Kidney capillary endothelial cell (primary cell): ENCODE data around the gene SPNS3.

Experiments
- DNase-seq: peaks from one replicate; pipeline ENCODE4 v3.0.0-alpha.2; 2018; ENCODE audit warnings: low spot score

The SPNS3 gene

DNA sequence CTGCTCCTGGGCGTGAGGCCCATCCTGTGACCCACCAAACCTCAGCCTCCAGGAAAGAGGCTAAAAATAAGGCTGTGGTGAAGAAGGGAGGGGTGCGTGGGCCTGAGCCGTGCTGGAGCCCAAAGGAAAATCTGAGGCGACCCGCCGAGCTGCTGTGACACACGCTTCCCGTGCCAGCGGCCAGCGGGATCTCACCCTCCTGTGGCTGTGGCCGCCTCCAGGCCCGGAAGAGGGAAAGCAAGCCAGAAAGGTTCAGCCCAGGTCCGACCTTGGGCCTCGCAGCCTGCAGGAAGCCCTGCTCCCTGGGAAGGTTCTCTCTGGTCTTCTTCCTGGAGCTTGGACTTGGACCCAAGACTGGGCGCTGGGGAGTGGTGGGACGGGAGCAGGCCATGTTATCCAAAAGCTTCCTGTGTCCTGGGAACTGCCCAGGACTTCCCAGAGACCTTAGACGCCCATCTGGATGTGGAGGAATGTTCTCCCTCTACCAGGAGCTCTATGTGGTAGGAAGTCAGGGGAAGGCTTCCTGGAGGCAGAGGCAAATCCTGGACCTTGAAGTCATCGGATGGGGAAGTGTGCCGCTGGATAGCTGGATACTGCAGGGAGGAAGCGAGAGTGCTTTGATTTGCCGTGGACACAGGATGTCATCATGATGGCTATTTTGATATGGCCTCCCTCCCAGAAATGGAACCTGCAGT is 76.3 kb downstream of the SPNS3 start:
- peak; percentile 81 for DNase-seq

DNA sequence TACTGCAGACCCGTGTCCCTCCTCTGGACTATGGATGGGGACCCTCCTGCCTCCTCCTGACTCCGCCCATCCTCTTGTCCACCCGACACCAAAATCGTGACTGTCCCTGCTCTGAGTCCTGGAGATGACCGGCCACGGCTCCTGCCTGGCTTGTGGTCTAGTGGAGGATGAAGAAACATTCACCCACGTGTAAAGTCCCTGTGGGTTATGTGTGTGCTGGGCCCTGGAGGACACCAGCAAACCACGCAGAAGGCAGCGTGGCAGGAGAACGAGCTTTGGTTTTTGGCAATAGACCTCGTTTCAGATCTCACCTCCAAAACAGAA is 76.8 kb downstream of the SPNS3 start:
- DNase-seq, result no peak

DNA sequence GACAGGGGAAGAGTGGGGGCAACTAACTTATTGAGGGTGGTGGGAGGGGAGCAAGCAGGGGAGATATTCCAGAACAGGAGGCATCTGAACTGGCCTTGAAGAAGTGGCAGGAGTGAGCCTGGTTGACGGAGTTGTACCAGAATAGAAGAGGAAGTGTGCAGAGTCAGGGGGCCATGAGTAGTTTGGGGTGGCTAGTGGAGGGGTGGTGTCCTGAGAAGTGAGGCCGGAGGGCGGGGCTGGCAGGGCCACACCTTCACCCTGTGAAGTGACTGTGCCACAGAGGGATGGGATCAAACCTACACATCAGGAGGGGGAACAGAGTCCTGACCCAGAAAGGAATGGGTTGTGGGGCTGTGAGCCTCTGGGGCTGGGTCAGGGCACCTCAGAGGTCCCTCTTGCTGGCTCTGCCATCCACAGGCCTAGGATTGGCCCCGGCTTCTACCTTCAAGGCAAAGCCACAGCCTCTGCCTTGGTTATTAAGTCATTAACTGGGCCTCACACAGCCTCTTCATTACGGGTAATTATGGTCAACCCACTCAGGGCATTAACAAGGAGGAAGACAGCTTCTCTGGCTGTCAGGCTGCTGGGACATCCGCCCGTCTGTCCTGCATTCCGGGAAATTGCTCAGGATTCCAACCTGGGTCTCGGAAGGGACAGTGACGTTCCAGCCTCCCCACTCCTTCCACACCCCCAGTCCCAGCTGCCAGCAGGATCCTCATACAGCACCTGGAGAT is 77.6 kb downstream of the SPNS3 start:
- DNase-seq, result no peak

DNA sequence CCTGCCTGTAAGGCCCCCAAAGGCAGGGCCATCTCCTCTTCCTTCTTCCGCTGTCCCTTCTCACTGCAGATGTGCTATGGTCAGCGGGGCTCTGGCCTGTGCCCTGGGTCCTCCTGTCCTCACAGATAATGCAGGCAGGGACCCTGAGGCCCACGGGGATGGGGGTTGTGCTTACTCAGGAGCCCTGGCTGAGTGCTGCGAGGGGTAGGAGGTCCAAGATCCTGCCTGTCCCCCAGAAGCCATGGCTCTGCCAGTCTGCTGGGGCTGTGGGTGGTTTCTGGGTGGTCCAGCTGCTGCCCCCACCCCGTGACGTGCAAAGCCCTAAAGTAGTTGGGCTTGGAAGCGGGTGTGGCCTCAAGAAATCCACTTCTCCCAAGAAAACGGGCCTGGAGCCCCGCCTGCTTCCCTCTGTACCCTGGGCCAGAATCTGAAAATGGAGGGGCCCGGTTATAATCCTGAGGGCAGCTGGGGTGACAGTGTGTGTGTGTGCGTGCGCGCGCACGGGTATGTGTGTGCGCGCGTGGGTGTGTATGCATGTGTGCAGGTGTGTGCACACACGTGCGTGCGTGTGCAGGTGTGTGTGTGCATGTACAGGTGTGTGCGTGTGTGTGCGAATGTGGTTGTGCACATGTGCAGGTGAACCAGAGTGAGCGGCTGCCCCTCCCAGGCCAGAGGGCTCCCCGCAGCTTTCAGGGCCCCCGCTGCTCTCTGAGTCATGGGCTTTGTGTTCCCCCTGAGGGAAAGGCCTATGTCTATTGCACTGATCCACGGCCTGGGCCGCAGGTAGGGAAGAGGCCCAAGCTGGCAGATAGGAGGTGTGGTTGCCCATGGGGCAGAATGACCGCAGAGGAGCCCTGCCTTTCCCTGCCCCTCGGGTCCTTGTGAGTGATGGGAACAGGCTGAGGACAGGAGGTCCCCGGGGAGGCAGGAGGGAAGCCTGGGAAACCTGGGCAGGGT is 78.7 kb downstream of the SPNS3 start:
- DNase-seq, result no peak

DNA sequence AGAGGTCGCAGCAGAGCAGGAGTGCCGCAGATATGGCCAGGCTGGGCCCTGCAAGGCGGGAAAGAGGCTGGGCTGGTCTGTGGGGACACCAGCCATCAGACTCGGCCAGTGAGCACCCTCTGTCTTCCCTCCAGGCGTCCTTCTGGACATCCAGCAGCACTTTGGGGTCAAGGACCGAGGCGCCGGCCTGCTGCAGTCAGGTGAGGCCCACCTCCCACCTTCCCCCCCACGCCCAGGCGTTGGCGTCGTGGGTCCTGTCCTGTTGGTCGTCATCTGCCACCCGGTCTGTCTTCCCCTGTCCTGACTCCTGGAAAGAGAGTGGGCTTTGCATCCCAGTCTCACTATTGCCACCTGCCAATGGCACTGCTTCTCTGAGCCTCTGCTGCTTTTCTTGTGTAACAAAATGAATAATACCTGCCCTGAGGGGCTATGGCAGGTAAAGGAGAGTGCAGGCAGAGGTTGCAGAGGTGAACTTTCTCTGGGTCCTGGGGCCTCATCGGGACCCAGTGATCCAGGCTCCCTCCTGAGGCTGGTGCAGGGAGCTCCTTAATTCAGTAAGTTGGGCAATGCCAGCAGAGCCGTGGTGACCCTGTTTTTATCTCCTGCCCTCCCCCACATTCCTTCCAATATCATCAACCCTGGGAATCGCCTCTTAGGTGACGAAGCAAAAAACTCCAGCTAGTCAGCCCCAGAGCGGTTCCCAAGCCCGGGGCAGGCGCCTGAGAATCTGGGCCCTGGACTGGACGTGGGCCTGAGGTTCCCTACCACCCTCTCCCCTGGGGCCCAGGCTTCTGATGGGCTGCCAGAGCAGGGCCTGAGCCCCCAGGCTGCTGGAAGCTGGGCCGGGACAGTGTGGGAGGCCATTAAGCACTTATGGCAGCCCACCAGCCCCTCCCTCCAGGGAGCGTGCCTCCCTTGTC is 79.6 kb downstream of the SPNS3 start:
- no peak for DNase-seq

DNA sequence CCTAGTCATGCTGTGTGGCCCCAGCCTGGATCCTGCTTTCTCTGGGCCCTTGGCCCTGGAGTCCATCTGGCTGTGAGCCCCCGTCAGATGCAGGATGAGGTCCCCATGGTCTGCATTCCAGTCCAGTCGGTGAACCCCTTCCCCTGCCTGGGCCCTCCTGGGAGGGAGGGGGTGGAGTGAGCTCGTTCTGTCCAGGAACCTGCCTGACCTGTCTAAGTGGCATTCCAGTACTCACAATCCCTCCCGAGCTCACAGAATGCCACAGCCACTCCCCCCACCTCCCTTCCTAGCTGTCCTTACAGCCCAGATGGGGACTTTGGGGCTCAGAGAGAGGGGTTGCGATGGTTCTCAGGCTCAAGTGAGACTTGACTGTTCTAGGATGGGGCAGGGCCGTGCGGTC is 80.5 kb downstream of the SPNS3 start:
- DNase-seq, result no peak

DNA sequence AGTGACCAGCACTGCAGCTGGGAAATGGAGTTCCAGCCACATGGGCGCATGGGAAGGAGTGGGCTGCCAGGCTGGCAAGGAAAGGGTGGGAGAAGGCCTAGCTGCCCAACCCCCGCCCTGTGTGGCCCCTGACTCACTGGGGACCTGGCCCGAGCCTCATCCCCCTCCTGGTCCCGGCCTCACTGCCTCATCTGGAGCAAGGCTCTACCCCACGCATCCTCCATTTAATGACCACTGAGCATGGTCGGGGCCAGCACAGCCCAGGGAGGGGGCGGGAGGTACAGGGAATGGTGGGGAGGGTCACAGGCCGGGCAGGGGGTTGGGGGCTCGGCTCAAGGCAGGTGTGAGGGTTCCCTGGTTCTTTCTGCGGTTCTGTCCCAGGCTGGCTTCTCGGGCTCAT is 81.0 kb downstream of the SPNS3 start:
- DNase-seq, result no peak

DNA sequence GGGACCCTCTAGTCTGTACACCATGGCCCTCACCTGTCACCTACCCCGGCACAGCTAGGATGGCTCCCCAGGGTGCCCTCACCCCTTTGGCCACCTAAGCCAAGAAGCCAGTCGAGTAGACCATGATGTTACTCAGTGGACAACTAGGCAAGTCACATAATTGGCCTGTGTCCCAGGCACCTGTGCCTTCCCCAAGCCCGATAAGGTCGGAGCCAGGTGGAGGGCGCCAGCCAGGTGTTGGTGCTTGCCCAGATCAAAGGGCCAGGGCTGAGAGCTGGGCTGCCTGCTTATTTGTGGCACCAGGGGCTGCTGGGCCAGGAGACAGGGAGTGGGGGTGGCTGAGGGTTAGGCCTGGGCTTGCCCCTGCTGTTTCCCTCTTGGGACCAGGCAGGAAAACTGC is 81.8 kb downstream of the SPNS3 start:
- no peak for DNase-seq

DNA sequence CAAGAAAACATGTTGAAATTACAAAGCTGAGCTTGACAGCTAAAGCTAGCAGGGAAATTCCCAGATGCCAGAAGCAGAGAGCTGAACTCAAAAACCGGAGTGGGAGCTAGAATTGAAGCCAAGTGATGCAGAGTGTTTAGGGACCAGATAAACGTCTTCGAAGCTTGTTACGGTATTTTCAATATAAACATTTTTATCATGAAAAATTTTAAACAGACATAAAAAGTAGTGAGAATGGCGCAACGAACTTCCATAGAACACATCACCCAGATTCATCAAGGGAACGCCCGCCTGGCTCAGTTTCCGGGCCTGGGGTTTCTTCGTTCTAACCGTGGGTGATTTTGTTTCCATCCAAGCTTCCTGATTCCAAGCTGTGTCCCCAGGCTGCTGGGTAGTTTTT is 83.0 kb downstream of the SPNS3 start:
- DNase-seq, result no peak

DNA sequence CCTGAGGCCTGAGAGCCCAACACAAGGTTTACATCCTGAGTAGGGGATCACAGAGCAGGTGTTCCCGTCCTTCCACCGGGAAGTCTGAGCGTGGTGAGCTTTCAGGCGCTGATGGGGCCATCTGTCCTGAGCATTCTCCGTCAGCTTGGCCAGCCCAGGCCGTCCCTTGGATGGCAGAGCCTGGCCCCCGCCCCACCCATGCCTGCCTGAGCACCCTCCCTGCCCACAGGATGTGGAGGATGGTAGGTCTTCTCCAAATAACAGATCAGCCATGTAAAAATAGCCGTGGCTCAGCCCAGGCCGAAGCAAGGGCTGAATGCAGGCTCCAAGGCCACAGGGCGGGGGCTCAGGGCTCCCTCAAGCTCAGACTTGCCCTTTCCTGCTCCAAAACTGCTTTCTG is 85.2 kb downstream of the SPNS3 start:
- DNase-seq, result no peak

DNA sequence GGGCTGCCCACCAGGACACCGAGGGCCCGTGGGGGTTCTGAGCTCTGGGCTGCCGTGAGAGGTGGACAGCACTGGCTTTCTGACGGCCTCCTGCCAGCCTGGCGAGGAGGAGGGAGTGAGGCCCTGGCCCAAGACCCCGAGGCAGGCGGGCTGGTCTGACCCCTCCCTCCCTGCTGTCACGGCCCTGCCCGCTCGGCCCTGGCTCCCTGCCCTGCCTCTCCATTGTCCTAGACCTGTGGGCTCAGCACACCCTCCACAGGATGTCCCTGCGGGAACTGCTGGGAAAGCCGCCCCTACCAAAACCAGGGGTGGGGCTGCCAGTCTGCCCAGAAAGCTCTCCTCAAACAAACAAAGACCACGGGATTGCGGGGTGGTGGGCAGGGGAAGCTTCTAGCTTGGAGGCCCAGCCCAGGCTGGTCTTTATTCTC is 85.6 kb downstream of the SPNS3 start:
- no peak for DNase-seq

DNA sequence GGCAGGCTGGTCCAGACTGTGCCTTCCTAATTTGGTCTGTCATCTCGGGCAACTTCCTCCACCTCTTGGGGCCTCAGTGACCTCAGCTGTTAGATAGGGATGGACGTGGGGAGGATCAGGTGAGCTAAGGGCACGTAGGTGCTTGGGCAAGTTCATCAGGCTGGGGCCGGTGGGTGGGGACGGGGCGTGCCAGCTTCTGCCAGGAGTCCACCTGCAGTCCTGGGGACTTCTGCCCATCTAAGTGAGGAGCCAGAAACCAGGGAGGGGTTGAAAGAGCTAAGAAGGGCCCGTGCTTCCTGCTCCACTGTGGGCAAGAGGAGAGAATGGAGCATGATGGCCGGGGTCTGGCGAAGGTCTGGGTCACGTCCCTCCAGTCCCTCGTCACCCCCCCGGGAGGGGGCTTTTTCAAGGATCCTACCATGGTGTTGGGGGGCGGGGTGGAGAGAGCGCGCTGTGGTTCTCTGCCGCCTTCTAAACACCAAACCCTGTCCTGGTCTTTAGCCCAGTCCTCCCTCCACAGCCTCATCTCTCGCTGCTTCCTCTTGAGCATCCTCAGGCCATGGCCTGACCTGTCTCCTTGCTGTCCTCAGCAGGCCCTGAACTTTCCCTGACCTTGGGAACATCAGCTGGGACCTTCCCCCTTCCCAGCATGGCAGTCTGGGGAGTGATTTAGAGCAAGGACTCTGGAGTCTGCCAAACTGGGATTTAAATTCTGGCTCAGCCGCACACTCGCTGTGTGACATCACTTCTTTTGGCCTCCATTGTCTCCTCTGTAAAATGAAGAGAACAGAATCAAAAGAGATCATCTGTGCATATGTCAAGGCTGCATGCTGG is 86.5 kb downstream of the SPNS3 start:
- no peak for DNase-seq

DNA sequence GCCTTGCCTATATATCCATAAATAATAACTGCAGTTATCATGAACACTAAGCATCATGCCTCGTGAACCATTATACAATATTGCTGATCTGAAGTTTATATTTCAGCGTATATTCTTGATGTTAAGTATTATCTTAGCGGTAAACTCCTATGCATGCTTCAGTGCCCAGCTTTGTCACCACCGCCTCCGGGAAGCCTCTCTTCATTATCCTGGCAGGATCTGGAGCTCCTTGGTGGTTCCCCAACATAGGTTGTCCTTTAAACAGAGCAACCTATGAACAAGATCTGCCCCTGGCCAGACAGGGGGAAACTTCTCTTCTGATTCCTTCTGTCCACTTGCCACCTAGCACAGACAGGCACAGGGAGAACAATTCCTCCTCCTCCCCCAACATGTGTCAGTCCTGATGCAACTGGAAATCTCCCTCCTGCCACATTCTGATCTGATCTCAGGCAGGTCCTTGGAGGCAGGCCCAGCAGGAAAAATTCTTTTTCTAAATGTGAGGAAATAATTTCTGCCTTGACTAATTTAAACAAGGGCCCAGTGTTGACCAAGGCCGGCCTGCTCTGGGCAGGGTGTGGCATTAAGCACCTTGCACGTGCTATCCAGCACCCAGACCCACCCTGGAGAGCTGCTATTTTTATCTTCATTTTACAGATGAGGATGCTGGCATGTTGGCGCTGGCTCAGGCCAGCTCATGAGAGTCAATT is 87.3 kb downstream of the SPNS3 start:
- DNase-seq, result no peak

DNA sequence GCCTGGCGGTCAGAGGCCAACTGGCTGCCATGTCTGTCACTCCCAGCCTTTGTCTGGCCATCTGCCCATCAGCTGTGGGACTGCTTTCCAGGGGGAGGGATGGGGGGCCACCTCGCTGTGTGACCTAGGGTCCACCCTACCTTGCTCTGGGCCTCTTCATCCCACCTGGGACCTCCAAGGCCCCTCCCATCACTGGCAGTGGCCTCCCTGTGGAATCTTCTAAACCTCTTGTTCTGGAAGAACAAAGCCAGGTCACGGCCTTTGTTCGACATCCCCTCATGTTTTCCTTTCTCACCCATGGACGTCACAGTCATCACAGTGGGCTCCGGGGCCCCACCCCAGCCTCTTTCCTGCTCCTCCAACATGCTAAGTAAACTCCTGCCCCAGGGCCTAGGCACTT is 88.9 kb downstream of the SPNS3 start:
- no peak for DNase-seq

DNA sequence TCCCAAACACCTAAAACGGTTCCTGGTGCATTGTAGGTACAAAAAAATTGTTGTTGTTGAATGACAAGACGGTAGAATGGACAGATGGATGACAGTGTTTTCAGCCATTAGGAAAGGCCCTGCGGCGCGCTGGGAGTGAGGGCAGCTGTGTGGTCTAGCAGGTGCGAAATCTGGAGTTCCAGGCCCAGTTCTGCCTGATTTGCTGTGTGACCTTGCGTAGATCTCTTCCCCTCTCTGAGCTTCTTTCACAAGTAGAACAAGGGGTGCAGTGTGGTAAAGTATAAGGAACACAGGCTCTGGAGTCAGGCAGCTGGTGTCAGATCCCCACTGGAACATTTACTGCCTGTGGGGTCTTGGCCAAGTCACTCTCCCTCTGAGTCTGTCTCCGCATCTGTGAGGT is 90.2 kb downstream of the SPNS3 start:
- DNase-seq, result no peak

DNA sequence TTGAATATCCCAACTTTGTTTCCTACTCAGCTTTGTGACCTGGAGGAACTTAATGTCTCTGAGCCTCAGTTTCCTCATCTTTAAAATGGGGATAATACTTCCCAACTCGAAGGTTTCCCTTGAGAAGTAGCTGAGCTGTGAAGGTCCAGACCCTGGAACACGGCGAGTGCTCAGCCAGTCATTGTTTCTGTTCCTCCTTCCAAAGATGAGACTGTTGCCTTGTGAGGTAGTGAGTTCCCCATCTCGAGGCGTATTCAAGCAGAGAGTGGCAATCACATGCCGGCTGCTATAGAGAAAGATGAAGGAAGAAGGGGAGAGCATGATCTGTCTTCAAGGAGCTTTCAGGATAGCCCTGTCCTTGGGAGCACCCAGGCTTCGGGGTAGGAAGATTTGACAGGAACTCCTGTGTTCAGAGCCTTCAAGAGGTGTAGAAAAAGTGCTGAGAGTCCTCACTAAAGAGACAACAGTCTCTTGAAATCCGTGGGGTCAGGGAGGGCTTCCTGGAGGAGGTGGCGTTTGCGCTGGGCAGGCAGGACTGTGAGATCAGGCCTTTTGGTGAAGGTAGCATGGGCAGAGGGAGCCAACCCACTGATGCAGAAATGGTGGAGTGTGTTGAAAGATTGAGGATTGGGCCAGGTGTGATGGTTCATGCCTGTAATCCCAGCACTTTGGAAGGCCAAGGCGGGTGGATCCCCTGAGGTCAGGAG is 92.1 kb downstream of the SPNS3 start:
- no peak for DNase-seq

DNA sequence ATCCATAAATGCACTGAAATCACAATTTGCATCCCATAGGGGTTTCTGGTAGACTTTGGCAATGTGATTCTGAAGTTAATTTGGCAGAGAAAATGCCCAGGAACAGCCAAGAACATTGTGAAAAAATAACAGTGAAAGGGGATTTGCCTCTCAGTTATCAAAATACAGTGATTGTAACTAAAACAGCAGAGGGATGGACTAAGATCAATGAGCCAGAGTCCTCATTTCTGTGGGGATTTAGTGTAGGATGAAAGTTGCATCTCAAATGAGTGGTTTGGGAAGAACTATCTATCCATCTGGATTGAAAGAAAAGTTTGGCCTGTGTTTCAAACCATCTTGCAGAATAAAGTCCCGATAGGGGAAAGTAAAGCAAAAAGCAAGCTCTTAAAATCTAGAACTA is 93.4 kb downstream of the SPNS3 start:
- DNase-seq, result no peak

DNA sequence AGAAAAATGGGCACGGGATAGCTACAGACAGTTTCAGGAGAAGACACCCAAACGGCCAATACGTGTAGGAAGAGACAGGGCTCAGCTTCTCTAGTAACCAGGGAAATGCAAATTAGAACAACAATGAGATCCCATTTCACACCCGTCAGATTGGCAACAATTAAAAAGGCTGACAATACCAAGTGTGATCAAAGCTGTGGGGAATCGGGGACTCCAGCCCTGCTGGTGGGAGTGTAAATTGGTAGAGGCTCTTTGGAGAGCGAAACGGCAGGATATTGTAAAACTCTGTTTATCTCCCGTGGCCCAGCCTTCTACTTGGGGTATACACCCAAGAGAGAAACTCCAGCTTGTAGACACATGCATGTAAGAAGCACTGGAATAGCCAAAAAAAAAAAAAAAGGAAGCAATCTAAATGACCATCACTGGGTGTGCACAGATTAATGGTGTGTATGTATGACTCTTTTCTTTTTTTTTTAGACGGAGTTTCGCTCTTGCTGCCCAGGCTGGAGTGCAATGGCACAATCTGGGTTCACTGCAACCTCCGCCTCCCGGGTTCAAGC is 93.9 kb downstream of the SPNS3 start:
- DNase-seq, result no peak

DNA sequence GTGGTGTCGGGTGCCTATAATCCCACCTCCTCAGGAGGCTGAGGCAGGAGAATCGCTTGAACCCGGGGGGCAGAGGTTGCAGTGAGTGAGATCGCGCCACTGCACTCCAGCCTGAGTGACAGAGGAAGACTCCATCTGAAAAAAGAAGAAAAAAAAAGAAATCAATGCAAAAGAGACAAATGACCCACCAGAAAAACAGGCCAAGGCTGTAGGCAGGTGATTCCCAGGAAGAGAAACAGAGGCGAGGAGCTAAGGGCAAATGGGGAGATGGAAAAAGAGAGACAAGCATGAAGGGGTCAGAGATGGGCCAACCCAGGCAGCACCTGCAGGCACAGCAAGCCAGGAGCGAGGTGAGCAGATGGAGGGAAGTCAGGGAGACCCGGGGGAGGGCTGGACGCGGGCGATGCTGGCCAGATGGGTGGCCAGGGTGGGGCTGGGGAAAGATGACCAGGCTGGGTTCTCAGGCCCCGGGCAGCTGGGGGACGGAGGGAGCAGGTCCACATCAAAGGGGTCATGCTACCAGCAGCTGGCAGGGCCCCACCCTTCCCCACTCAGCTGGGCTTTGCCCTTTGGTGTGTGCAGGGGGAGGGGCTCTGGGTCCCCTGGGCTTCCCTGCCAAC is 95.9 kb downstream of the SPNS3 start:
- DNase-seq, result no peak
